Measurements from ENCODE around the gene TXLNA. TPM values are rescaled to one million over a fixed set of nuclear protein-coding genes. Genes with fewer than 3 reads are reported as not detected.

The TXLNA gene
- total and polyA plus RNA-seq, 2 experiments from 2014 or later, result 15.2 to 52.1 TPM

GRCh38 chr1:32216566-32216965, 37.1 kb downstream of the TXLNA start (continued):
- TF ChIP-seq ZNF462 (CRISPR knock-in tag; IDR thresholded peaks at IDR 0.05) (no peak), POLR2AphosphoS5 (IDR thresholded peaks at IDR 0.05; ENCODE audit: low read depth) (no peak), JUNB (IDR thresholded peaks at IDR 0.05; ENCODE audit: unreplicated experiment) (no peak), EZH2phosphoT487 (IDR thresholded peaks at IDR 0.05; ENCODE audit: unreplicated experiment) (no peak)

- Histone ChIP-seq H3K4me3 (no peak overlapping the region), H3K9me2 (ENCODE audit: insufficient read depth) (no peaks in the 10 kb centered on the region), H3F3A (replicated peaks; ENCODE audit: low read depth) (peaks cover 7% of the 10 kb centered on the region), H3K79me2 (replicated peaks; ENCODE audit: insufficient read depth) (peaks cover 23% of the 10 kb centered on the region), H3K36me3 (ENCODE audit: insufficient read depth) (peaks cover 7% of the 10 kb centered on the region; the same call in 1 of the 2 replicates), H4K20me1 (replicated peaks; ENCODE audit: insufficient read depth) (0 out of 2 replicates have a peak, but pooled peaks cover 5% of the 10 kb centered on the region), H3K27me3 (ENCODE audit: insufficient read depth) (no peaks in the 10 kb centered on the region), H3K4me2 (no peak overlapping the region), H3K27ac (ENCODE audit: low read depth) (no peak overlapping the region), H3K4me1 (ENCODE audit: insufficient read depth) (peaks cover 10% of the 10 kb centered on the region), H2AFZ (no peak overlapping the region)
- peaks cover 15% of the 10 kb centered on the region for H3K4me1 Mint-ChIP-seq
- peaks cover 14% of the 10 kb centered on the region for H3K27me3 Mint-ChIP-seq (ENCODE audit: insufficient read depth, low read depth, poor library complexity)
- no peak overlapping the region for H3K27ac Mint-ChIP-seq
- no peak overlapping the region for H3K4me3 Mint-ChIP-seq
- no peaks in the 10 kb centered on the region for H3K9me3 Mint-ChIP-seq
- no peak for DNase-seq (ENCODE audit: low spot score)
- ATAC-seq, result no peak
- peaks cover 36% of the 10 kb centered on the region for H3K36me3 Mint-ChIP-seq (ENCODE audit: low read depth)
- TF ChIP-seq CREB1 (CRISPR knock-in tag; IDR thresholded peaks at IDR 0.05; ENCODE audit: low read depth) (no peak), STAT1 (IDR thresholded peaks at IDR 0.05; ENCODE audit: unreplicated experiment) (no peak), ZNF331 (CRISPR knock-in tag; IDR thresholded peaks at IDR 0.05; ENCODE audit: low read depth) (no peak), NANOG (IDR thresholded peaks at IDR 0.05; ENCODE audit: borderline replicate concordance) (no peak), CTCF (conservative IDR thresholded peaks at IDR 0.05; ENCODE audit: low read depth in 2 of 2) (no peak), REST (IDR thresholded peaks at IDR 0.05; ENCODE audit: unreplicated experiment) (no peak), EZH2phosphoT487 (IDR thresholded peaks at IDR 0.05; ENCODE audit: unreplicated experiment) (no peak), ZNF114 (CRISPR knock-in tag; IDR thresholded peaks at IDR 0.05) (no peak)
These were observed 39.5 kb downstream of the TXLNA start for GRCh38 chr1:32219022-32219421.

Measured in GM23338 (cell line).